Panc1 (cell line): Measurements from ENCODE around the gene SDR9C7.

Source experiments
- CTCF ChIP-seq: fragments of 450-650 bp; IDR thresholded peaks from 2 replicates; pipeline ENCODE4 v1.5.1; 2017; ENCODE audit warnings: mild to moderate bottlenecking
- SIN3A ChIP-seq: IDR thresholded peaks from 2 replicates; pipeline ENCODE4 v1.6.1; 2012; ENCODE audit warnings: low read depth, mild to moderate bottlenecking, low read length, moderate library complexity, borderline replicate concordance; ENCODE audit not compliant: insufficient read depth
- TCF7L2 ChIP-seq: IDR thresholded peaks from 2 replicates; pipeline ENCODE4 v1.6.1; 2011; ENCODE audit warnings: mild to moderate bottlenecking, low read depth, low read length, inconsistent platforms

DNA sequence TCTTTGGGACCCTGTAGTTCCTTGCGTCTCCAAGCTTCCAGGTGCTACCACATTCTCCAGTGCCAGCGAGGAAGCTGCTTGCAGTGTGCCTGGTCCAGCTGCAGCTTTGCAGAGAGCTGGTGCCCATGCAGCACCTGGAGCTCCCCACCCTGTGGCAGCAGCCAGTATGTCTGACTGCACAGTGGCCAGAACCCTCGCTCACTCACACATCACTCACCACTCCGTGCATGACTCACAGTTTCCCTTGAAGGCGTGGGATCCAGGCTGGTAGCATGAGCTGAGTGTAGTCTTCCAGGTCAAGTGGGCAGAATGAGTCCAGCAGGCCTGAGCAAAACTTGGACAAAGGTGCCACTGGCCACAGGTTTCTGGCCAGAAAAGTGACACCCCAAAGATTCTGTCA lies 33.6 kb downstream of the SDR9C7 start:
- no peak for TF ChIP-seq CTCF
- TF ChIP-seq SIN3A, result no peak
- no peak for TF ChIP-seq TCF7L2
